ENCODE results near the gene MFNG.

Gene MFNG

GRCh38 chr22:37479196-37479595, 7.0 kb downstream of the MFNG start (continued):
- no peak for TF ChIP-seq ZNF362 (tag by site-specific recombination; IDR thresholded peaks at IDR 0.05)
- no peak for TF ChIP-seq ZNF660 (tag by site-specific recombination; IDR thresholded peaks at IDR 0.05)
- TF ChIP-seq ZNF449 (tag by site-specific recombination; IDR thresholded peaks at IDR 0.05): no peak
- TF ChIP-seq YY2 (tag by site-specific recombination; IDR thresholded peaks at IDR 0.05): no peak
- TF ChIP-seq ZNF311 (tag by site-specific recombination; IDR thresholded peaks at IDR 0.05; ENCODE audit: borderline replicate concordance): no peak
- no peak for TF ChIP-seq BCL6B (tag by site-specific recombination; IDR thresholded peaks at IDR 0.05)

- TF ChIP-seq ZBTB49 (tag by site-specific recombination; IDR thresholded peaks at IDR 0.05; ENCODE audit: low read depth): no peak
- TF ChIP-seq PRDM10 (tag by site-specific recombination; IDR thresholded peaks at IDR 0.05): no peak
- TF ChIP-seq ZNF658 (tag by site-specific recombination; IDR thresholded peaks at IDR 0.05): no peak
- no peak for TF ChIP-seq ZBTB44 (tag by site-specific recombination; IDR thresholded peaks at IDR 0.05)
- TF ChIP-seq ZNF560 (tag by site-specific recombination; IDR thresholded peaks at IDR 0.05; ENCODE audit: borderline replicate concordance): no peak
- POLR2A ChIA-PET: no interaction called here
Observed at GRCh38 chr22:37476389-37477329, 9.5 kb downstream of the MFNG start.

More at GRCh38 chr22:37476389-37477329, 9.5 kb downstream of the MFNG start:
- Histone ChIP-seq H3K27ac (ENCODE audit: extremely low read depth, low read depth, low read length) (no peak overlapping the region), H3K36me3 (ENCODE audit: control insufficient read depth in 2 of 2, insufficient read depth in 1 of 2, low read length in 2 of 2) (no peaks in the 10 kb centered on the region), H3K4me1 (ENCODE audit: control insufficient read depth, insufficient read depth, low read length) (no peaks in the 10 kb centered on the region), H3K4me3 (ENCODE audit: low read depth, low read length) (no peak overlapping the region), H3K9me3 (ENCODE audit: control insufficient read depth, insufficient read depth, low read depth, low read length) (no peaks in the 10 kb centered on the region)
- CTCF ChIA-PET: interaction anchor here (7.2 kb wide), 1 partner anchor 18 kb away, joined by 115 read pairs; no protein-coding TSS in a partner anchor
